Stomach (tissue), 4 donors: ENCODE results near the gene CCDC13.

Experiments
- EP300 ChIP-seq: sonication (generic); formaldehyde crosslinking; IDR thresholded peaks from one replicate; pipeline ENCODE4 v1.6.1; 2017; ENCODE audit warnings: antibody characterized with exemption
- POLR2A ChIP-seq, 4 donors: fragments of 450-650 bp; IDR thresholded peaks; one replicate each; pipeline ENCODE4 v1.6.1; 2016; ENCODE audit warnings: antibody characterized with exemption in 4 of 4, control low read depth in 2 of 4, mild to moderate bottlenecking in 1 of 4, moderate library complexity in 1 of 4
- POLR2AphosphoS5 ChIP-seq, 3 donors: sonication (generic); formaldehyde crosslinking; IDR thresholded peaks; one replicate each; pipeline ENCODE4 v1.6.1; 2016; ENCODE audit warnings: antibody characterized with exemption in 3 of 3
- TF ChIP-seq, protein P1 (sequence below), 7 experiments: fragments of 450-650 bp in 4 of 7; fragments of 200-600 bp in 3 of 7; sonication (generic) in 3 of 7; IDR thresholded peaks; one replicate each; pipeline ENCODE4 v1.5.1; 2016 to 2019; ENCODE audit warnings: antibody characterized with exemption in 7 of 7, control low read depth in 2 of 7, mild to moderate bottlenecking in 1 of 7

DNA sequence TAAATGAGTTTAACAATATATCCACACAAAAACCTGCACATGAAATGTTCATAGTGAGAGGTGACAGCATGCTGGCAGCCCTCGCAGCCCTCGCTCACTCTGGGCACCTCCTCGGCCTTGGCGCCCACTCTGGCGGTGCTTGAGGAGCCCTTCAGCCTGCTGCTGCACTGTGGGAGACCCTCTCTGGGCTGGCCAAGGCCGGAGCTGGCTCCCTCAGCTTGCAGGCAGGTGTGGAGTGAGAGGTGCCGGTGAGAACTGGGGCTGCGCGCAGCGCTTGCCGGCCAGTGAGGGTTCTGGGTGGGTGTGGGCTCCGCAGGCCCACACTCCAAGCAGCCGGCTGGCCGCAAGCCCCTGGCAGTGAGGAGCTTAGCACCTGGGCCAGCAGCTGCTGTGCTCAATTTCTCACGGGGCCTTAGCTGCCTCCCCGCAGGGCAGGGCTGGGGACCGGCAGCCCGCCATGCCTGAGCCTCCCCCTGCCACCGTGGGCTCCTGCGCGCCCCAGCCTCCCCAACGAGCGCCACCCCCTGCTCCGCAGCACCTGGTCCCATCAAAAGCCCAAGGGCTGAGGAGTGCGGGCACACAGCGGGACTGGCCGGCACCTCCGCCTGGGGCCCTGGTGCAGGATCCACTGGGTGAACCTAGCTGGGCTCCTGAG lies 3.4 kb downstream of the CCDC13 start:
- TF ChIP-seq, protein P1, sequence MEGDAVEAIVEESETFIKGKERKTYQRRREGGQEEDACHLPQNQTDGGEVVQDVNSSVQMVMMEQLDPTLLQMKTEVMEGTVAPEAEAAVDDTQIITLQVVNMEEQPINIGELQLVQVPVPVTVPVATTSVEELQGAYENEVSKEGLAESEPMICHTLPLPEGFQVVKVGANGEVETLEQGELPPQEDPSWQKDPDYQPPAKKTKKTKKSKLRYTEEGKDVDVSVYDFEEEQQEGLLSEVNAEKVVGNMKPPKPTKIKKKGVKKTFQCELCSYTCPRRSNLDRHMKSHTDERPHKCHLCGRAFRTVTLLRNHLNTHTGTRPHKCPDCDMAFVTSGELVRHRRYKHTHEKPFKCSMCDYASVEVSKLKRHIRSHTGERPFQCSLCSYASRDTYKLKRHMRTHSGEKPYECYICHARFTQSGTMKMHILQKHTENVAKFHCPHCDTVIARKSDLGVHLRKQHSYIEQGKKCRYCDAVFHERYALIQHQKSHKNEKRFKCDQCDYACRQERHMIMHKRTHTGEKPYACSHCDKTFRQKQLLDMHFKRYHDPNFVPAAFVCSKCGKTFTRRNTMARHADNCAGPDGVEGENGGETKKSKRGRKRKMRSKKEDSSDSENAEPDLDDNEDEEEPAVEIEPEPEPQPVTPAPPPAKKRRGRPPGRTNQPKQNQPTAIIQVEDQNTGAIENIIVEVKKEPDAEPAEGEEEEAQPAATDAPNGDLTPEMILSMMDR (IDR thresholded peaks at IDR 0.05), result no peak
- no peak for TF ChIP-seq POLR2A (IDR thresholded peaks at IDR 0.05)
- TF ChIP-seq POLR2AphosphoS5 (IDR thresholded peaks at IDR 0.05), result no peak
- TF ChIP-seq EP300, result no peak
